Adipose tissue (tissue), 3 donors: Measurements from ENCODE around the gene CTXN3. TPM values are rescaled to one million over a fixed set of nuclear protein-coding genes. Genes with fewer than 3 reads are reported as not detected.
"Not testable (repeated sequence)": the region's sequence is repeated elsewhere in the genome, so short reads cannot be mapped to it uniquely, and the experiment has no call there.

ENCODE experiments used
- H3K27ac ChIP-seq: one replicate; pipeline ENCODE4 v1.5.1; 2013; ENCODE audit warnings: low read depth, low read length
- WGBS, 3 donors: extraction: QIAGEN DNeasy Blood & Tissue Kit; methylation state at CpG; one replicate each; pipeline ENCODE4 v1.1.7; 2013; 5-methylcytosine and 5-hydroxymethylcytosine counted together
- polyA plus RNA-seq, 3 donors: library from polyadenylated mRNA; stranded (reverse); fragments of 200-250 nt; gene quantifications; one replicate each; pipeline ENCODE4 v1.2.3, GENCODE V29; 2013
- donor health status: healthy with polysubstance abuse.
- donor health status: Bipolar disorder and iron deficiency.
- donor health status: healthy.

Gene CTXN3
- polyA plus RNA-seq, 3 donors = not detected

DNA sequence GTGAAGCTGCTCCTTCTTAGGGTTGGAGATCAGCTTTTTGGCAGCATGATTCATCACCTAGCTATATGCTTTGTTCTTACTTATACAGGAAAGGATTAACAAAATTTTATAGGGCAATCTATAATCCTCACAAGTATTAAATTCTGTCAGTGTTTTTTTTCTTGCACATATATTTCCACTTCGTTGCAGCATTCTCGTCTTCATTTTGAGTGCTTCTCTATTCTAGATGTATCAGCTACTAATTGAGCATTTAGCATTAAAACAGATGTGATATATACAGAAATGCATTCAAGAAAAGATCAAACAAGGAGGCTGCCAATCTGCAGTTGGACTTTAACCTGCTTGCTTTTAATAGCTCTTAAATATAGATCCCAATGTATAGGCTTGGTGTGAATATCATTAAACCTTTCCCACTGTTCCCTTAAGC, 3.6 kb upstream of the CTXN3 start:
- 81 to 92% (median 85%) methylated on average over 2 of the region's 2 CpGs for WGBS, 3 donors
- H3K27ac ChIP-seq = no peak overlapping the region

DNA sequence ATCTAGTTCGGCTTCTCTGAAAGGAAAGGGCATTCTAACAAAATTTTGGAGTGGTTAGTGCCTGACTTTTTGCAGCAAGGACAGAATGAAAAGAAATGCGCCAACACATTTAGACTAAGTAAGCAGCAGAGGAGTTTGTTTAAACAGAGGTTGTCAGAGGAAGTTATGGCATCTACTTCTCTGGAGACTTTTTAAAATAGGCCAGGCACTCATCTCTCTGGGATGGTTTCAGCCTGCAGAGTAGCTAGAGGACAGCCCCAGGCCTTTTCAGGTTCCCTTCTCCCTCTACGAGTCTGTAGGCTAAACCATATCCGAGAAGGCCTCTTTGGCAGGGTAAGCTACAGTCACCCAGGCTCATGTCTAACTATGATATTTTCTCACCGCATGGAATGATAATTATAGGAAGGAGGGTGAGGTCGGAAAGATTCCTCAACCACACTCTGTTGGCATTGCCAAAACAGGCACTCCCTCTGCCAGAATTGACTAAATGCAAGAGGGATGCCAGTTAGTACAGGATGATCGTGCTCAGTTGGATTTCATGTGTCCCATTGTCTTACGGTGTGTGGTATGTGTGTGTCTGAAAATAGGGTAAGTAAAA, 1.4 kb upstream of the CTXN3 start:
- 94 to 96% (median 94%) methylated on average over 8 of the region's 8 CpGs for WGBS, 3 donors
- H3K27ac ChIP-seq = no peak overlapping the region

DNA sequence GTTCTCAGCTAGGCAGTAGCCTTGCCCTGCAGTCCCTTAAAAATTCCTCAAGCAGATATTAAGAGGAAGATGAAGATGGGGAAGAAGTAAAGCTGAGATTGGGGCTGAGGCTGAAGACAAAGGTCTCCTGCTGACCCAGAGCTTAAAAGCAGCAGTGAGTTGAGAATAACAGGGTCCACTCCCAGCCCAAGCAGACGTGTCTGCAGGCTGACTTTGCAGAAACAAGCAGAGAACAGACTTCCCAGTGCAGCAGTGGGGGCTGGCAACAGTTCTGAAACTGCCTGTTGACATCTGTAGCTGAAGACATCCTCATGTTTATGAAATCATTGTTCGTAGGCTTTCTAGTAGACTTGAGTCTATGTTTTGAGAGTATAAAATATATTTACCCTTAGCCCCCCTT, 1.1 kb downstream of the CTXN3 start:
- H3K27ac ChIP-seq = no peak overlapping the region
- 18 to 46% (median 21%) methylated on average over 2 of the region's 2 CpGs for whole genome bisulfite sequencing, 3 donors

DNA sequence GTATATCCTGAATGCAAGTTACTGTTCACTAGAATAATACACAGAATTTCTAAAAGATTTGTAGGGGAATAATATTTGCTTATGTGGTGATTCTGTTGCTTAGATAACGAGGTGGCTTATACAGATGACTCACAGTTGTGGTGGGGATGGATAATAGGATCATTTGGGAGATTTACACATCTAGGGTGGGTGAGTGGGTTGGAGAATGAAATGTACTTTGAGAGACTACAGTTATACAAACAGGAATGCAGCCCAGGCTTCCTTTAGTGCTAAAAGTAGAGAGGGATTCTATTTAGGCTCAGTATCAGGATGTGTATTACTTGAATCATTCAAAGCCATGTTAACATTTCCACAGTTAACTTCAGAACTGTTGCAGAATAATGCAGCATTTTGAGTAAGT, 1.8 kb downstream of the CTXN3 start:
- no peak overlapping the region for H3K27ac ChIP-seq
- WGBS, 3 donors = 39 to 79% (median 50%) methylated on average over 1 of the region's 1 CpG

DNA sequence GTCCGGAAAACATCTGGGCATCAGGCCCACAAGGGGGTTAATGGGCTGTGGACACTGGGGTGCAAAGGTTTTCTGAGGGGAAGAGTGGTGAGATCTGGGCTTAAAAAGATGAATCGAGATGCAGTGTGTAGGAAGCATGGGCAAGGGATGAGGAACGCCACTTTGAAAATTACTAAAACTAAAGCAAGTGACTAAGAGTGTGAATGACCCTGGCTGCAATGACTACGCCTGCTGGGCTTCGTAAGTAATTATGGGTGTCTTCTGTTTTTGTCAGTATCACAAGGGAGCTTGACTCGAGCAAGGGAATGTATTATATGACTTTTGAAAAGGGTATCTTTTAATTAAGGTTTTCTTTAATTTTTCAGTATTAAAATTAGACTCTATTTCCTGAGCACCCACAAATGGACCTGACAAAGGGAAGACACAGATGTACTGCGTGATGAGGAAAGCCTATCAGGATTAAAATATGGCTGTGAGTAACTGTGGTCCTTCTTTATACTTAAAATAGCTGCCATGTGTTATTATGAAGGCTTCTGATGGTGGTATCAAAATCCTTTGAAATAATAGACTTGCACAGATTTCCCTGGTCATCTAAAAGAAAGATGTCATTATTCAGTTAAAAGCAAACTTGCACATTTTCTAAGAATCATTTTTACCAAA, 4.2 kb downstream of the CTXN3 start:
- WGBS, 3 donors = 87 to 93% (median 89%) methylated on average over 7 of the region's 7 CpGs

DNA sequence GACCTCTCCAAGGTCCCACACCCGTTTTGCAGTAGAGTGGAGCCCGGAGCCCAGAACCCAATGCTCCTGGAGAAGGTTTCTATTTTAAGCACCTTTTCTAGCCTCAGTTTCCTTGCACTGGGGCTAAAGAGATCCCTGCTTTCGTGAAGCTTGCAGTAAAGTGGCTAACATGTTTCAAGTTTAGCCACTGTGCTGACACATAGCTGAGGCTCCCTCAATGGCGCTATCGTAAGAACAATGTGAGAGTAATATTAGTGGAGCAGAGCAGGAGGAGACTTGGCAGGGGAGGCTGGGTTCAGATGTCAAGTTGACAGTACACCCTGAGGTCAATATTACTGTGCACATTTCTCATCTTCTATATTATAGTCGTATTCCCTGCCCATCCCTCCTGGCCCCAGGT, 7.9 kb downstream of the CTXN3 start:
- 78 to 90% (median 87%) methylated on average over 6 of the region's 6 CpGs for WGBS, 3 donors
- H3K27ac ChIP-seq = no peak overlapping the region

More for the DNA sequence above, 4.2 kb downstream of the CTXN3 start:
- H3K27ac ChIP-seq = no peak overlapping the region

DNA sequence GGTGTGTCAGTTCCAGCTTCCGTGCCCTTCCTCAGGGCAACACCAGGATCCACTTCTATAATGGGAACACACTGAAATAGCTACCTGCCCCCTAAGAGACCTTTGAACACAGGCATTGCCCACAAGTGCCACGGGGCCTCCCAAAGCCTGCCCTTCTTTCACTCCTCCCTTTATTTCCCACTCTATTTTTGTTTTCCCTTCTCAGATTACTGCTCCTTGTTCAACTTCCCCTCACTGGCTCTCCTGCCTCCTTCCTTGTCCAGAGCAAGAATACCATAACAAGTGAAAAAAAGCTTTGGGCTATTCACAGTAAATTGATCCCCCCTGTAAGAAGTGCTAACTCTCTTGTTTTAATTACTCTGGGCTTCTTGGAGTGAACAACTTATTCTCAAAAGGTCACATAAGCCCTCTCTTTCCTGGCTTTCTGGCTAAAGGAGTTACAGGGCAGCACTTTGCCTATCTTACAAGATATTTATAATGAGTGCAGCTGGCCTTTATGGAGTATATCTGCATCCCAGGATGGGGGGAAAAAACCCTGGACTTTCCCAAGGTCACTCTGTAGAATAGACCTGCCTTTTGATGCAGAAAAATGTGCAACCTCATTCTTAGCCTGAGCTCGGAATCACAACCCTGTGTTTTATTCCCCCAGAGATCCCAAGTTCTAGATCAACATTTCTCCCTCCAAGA, 11.3 kb downstream of the CTXN3 start:
- H3K27ac ChIP-seq = no peak overlapping the region
- WGBS, 3 donors = 67 to 76% (median 70%) methylated on average over 3 of the region's 3 CpGs

DNA sequence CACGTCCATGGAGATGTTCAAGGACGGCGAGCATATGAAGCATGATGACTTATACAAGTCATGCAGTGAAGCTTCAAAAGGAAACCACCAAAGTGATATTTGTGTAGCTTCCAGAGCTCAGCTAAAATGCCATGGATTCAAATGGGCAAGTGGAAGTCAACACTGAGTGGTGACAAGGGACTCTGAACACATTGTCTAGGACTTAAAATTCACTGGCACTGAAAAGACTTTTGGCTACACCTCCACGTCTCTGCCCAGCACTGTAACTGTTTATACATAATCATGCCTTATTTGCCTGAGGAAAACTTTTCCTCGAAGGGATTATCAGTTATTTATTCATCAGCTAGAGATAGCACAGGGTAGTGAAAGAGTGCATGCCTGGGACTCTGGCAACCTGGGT, 15.2 kb downstream of the CTXN3 start:
- WGBS, 3 donors = 69 to 92% (median 91%) methylated on average over 5 of the region's 5 CpGs
- H3K27ac ChIP-seq = no peak overlapping the region

DNA sequence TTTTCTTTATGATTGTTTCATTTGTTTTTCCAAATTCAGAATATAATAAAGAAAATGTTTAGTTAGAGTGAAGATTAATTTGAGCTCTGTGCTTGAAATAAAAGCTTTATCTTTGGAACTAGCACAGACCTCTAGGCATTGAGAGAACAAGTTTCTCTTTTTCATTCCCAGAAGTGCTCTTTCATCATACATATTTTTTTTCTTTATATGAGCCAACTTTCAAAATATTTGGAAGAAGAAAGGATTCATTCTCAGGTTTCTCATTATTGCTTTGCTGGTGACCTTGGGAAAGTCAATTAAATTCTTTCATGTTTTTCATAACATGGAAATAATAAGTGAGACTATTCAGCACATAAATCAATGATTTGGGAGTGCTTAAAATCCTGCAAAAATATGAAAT, 16.8 kb downstream of the CTXN3 start:
- no peak overlapping the region for H3K27ac ChIP-seq

DNA sequence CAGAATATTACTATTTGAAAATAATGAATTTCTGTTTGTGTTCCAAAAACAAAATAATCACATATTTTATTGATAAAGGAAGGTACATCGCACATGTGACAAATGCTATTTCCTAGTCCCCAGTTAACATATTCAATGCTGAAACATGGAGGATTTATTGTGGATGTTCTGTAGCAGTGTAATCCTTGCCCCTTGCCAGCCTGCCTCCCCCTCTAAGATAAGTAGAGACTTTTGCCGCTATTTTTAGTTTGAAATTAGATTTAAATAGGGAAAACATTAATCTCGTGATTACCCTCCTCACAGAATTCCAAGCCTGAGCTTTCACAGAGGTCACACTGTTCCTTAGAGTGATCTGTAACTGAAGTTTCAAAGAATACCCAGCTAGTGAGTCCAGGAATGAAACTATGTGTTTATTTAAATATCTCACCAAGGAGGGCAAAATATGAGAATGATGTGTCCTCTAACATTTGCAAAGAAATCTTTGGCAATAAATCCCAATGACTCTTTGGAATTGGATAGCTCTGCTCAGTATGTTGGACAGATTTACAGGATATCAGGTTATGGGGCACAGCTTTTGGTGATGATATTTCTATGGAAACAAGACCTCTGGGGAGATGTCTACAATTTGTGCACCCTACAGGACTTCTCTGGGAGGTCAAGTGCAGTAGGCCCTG, 17.3 kb downstream of the CTXN3 start:
- no peak overlapping the region for H3K27ac ChIP-seq
- 56 to 69% (median 56%) methylated on average over 3 of the region's 3 CpGs for WGBS, 3 donors

DNA sequence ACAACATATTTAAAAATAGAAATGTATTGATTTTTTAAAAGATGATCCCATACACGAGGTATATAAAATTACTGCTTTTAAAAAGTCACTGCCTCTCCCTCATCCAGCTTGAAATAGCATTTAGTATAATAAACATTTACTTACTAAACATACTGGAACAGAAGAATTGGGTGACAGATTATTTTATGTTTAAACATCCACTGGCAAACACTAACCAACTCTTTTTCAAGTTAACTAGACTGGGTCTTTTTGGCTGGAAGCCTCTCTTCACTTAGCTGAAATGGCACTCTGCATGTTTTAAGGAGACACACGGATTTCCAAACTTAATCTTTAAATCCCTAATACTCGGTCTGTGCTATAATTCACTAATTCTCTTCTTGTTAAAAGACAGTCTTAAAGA, 19.0 kb downstream of the CTXN3 start:
- no peak overlapping the region for H3K27ac ChIP-seq
- WGBS, 3 donors = 22 to 73% (median 60%) methylated on average over 3 of the region's 3 CpGs

DNA sequence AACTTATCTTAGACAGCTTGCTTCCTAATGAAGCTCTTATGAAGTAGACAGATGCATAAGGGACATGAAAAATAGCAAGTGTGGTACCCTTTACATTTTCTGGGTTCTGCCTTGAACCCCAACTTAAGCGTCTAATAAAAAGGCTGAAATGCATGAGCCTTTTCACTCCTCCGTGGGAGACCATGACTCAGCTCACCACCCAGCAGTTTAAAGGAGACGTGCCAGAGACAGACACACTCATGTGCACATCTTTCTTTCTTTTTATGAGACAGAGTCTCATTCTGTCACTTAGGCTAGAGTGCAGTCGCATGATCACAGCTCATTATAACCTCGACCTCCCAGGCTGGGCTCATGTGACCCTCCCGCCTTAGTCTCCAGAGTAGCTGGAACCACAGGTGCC, 22.3 kb downstream of the CTXN3 start:
- H3K27ac ChIP-seq = no peak overlapping the region
- 82 to 90% (median 85%) methylated on average over 6 of the region's 6 CpGs for WGBS, 3 donors

DNA sequence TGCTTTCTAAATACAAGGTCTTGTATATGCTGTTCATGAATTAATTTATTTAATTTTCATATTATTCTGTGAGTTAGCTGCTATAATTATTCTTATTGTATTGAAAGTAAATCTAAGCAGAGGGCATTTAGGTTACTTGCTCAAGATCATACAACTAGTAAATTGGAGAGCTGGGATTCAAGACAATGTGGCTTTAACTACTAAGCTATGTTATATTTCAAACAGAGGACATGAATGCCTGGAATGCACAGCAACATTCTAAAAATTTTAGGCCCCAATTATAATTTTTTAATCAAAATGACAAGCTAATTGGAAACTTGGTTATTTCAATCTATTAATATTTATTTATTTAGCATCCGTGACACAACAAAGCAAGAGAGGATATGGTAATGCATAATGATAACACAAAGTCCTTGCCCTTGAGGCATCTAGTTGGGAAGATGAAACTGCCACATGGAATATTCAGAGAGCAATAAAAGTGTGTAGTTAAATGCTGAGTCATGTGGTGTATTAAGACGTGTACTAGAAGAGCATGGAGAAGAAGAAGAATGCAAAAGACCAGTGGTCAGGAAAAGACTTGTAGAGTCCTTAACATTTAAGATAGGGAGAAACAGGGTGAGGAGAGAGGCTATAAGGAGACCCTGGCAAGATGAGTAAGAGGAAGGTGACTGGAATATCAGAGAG, 24.4 kb downstream of the CTXN3 start:
- 62 to 81% (median 78%) methylated on average over 2 of the region's 2 CpGs for WGBS, 3 donors
- no peak overlapping the region for H3K27ac ChIP-seq

DNA sequence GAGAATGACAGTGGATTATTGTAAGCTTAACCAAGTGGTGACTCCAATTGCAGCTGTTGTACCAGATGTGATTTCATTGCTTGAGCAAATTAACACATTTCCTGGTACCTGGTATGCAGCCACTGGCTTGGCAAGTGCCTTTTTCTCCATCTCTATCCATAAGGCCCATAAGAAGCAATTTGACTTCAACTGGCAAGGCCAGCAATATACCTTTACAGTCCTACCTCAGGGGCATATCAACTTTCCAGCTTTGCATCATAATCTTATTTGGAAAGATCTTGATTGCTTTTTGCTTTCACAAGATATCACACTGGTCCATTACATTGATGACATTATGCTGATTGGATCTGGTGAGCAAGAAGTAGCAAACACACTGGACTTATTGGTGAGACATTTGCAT, 28.1 kb downstream of the CTXN3 start:
- not testable (repeated sequence) for H3K27ac ChIP-seq

DNA sequence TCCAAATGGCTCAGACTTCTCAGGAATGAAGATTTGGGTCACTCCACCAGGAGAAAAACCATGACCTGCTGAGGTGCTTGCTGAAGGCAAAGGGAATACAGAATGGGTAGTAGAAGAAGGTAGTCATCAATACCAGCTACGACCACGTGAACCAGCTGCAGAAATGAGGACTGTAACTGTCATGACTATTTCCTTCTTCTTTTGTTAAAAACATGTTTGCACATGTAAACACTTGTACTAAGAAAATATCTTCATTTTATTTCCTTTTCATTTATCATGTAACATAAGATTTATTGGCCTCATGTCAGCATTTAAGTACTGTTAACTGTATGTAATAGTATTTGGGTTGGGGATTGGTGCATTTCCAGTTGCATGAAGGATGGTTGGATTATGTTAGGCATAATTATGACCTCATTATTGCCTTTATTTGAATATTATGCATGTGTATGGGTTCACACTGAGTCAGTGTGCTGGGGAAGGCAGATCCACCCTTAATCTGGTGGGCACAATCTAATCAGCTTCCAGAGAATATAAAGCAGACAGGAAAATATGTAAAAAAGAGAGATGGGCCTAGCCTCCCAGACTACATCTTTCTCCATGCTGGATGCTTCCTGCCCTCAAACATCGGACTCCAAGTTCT, 30.9 kb downstream of the CTXN3 start:
- H3K27ac ChIP-seq = not testable (repeated sequence)
- WGBS, 3 donors = 67 to 94% (median 76%) methylated on average over 3 of the region's 3 CpGs

DNA sequence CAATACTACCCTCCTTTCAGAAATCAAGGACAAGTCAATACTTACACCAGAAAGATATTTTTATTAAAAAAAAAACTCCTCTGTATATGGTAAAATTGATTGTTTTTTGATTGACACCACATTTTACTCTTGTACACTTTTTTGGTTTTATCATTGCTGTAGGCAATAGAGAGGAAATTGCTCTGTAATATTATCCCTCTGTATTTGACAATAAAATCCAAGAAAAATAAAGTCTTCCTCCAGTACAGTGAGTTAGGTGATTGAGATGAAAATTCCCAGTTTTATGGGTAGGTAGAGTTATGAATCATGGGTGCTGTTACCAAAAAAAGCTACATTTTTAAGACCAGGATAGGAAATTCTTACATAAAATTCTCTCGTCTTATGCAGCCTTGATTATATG, 31.7 kb downstream of the CTXN3 start:
- H3K27ac ChIP-seq = no peak overlapping the region
- WGBS, 3 donors = 86 to 89% (median 88%) methylated on average over 1 of the region's 1 CpG

DNA sequence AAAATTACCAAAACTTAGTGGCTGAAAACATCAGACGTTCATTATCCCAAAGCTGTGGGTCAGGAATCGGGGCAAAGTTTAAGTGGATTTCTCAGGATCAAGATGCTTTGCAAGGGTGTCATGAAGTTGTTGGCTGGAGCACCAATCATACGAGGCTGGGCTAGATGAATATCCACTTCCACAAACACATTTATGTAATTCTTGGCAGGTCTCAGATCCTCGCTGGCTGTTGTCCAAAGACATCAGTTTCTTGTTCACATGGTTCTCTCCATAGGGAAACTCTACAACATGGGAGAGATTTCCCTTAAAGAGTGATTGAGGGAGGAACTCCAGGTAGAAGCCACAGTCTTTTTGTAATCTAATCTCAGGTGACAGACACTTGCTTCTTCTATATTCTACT, 34.1 kb downstream of the CTXN3 start:
- 55 to 70% (median 69%) methylated on average over 4 of the region's 4 CpGs for WGBS, 3 donors
- no peak overlapping the region for H3K27ac ChIP-seq

DNA sequence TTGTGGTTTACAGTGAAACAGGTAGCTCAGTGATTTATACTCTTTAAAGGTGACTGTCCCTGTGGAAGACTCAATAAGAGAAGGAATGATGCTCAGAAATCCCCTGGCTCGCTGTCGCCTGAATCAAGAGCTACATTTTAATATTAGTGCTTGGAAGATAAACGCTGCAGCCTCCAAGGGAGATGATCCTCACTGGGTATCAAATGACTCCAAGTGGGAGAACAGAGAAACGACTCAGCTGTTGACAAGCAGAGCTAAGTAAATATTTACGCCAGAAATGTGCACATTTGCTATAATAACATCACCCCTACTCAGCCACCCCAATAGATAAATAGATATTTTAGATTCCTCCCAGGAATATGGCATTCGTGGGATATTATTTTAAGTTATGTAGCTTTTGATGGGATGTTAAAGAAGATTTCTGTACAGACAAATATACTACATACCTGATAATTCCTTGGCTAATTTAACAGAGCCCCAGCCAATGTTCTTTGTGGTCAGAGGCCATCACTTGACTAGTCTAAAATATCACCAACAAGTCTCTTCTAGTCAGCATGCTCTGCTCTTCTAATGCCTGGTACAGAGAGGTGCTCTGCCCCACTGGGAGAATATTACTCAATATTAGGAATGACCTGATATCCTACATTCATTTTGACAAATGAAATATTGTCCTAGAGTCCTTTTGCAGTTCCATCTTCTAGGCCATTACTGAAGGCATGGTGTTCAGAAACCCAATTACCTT, 36.0 kb downstream of the CTXN3 start:
- 77 to 84% (median 79%) methylated on average over 6 of the region's 6 CpGs for WGBS, 3 donors
- H3K27ac ChIP-seq = no peak overlapping the region
